VCaP (cell line): ENCODE results near the gene SERPINE1.
"Not testable (repeated sequence)": the region's sequence is repeated elsewhere in the genome, so short reads cannot be mapped to it uniquely, and the experiment has no call there.

Experiments
- H3K27ac ChIP-seq: fragments of 450-650 bp; 2 replicates; pipeline ENCODE4 v1.5.1; 2017
- TF ChIP-seq, protein P1 (sequence below): fragments of 450-650 bp; conservative IDR thresholded peaks from 2 replicates; pipeline ENCODE4 v1.5.1; 2017; ENCODE audit warnings: mild to moderate bottlenecking, moderate library complexity

Gene SERPINE1

DNA sequence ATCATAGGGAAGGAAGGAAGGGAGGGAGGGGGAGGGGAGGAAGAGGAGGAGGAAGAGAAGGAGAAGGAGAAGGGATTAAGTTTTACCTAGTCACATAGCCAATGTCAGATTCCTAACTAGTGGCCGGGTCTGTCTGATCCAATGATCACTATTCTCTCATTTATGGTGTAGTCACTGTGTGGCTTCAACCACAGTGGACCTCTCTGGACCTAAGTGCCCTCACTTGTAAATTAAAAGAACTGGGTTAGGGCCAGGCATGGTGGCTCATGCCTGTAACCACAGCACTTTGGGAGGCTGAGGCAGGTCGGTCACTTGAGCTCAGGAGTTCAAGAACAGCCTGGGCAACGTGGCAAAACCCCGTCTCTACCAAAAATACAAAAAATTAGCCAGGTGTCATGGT, 6.6 kb upstream of the SERPINE1 start:
- TF ChIP-seq, protein P1, sequence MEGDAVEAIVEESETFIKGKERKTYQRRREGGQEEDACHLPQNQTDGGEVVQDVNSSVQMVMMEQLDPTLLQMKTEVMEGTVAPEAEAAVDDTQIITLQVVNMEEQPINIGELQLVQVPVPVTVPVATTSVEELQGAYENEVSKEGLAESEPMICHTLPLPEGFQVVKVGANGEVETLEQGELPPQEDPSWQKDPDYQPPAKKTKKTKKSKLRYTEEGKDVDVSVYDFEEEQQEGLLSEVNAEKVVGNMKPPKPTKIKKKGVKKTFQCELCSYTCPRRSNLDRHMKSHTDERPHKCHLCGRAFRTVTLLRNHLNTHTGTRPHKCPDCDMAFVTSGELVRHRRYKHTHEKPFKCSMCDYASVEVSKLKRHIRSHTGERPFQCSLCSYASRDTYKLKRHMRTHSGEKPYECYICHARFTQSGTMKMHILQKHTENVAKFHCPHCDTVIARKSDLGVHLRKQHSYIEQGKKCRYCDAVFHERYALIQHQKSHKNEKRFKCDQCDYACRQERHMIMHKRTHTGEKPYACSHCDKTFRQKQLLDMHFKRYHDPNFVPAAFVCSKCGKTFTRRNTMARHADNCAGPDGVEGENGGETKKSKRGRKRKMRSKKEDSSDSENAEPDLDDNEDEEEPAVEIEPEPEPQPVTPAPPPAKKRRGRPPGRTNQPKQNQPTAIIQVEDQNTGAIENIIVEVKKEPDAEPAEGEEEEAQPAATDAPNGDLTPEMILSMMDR = no peak
- no peak overlapping the region for H3K27ac ChIP-seq

DNA sequence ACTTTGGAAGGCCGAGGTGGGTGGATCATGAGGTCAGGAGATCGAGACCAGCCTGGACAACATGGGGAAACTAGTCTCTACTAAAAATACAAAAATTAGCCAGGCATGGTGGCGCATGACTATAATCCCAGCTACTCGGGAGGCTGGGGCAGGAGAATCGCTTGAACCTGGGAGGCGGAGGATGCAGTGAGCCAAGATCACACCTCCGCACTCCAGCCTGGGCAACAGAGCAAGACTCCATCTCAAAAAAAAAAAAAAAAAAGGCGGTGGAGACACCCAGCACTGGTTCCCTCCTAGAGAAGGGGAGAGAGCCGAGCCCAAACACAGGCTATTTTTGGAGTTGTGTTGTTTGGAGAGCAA, 5.3 kb upstream of the SERPINE1 start:
- not testable (repeated sequence) for H3K27ac ChIP-seq

DNA sequence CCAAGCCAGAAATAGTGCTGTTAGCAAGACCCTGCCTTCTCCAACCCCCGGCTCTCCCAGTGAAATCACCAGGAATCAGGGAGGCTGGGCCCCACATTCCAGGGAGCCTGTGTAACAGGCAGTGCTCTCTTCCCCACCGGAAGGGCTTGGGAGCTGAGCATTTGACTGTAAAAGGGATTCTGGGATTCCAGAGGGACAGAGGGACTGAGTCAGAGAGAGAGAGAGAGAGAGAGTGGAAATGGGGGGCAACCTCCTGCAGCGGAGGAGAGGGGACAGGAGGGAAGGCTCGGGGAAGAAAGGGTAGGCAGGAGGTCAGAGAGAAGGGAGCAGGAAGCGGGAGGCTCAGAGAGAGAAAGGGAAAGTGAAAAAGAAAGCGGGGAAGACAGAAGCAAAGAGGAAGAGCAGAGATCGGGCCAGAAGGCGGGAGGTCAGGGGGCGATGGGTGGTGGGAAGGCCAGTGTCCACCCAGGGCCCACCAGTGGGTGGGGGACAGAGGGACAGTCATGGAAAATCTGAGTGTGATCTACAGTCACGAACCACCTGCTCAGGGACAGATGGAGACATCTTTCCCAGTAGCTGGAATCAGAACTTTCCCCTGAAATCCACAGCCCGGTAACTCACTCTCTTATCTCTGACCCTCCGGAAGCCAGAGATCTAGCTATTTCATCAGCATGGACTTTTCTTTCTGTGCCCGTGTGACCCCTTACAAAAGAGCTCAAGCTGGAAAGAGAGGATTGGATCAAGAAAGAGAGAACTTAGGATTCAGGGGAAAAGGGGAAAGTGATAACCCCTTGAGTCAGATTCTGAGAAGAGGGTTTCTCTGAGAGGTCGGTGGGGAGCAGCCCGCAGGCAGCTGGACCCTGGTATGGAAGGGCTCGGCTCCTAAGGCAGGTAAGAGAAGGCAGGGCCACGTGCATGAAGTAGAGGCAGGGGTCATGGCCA, 4.6 kb upstream of the SERPINE1 start:
- no peak overlapping the region for H3K27ac ChIP-seq
- TF ChIP-seq, protein P1 = no peak

DNA sequence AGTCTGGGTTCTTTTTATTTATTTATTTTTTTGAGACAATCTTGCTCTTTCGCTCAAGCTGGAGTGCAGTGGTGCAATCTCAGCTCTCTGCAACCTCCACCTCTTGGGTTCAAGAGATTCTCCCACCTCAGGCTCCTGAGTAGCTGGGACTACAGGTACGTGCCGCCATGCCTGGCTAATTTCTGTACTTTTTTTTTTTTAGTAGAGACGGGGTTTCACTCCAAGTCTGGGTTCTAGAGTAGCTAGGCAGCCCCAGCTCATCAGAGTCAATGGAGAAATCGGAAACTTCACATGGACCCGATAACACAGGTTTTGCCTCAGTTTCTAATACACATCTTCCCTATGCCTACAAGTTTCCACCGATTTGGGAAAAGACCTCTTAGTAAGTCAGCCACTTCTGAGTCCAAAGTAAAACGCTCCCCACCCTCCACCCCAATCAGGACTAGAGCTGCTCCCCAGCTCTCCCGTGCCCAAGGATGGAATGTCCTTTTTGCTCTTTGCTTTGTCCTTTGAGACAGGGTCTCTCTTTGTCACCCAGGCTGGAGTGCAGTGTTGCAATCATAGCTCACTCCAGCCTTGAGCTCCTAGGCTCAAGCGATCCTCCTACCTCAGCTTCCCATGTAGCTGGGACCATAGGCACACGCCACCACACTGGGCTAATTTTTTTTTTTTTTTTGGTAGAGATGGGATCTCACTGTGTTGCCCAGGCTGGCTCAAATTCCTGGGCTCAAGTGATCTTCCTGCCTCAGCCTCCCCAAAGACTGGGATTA, 3.8 kb upstream of the SERPINE1 start:
- no peak overlapping the region for H3K27ac ChIP-seq
- TF ChIP-seq, protein P1 = no peak

DNA sequence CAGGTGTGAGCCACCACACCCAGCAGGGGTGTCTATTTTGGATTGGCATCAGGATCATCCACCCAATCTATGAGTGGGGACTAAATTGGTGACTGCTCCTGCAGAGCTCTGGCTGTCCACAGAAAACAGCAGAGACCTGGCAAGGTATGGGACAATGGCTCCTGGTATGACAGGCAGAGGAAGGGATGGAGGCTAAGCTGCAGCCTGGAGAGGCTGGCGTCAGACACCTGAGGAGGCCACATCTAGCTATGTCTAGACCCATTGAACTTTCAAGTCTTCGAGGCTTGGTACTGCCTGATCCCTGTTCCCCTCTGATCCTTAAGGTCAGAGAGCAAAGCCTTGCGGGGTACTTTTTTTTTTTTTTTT, 3.2 kb upstream of the SERPINE1 start:
- TF ChIP-seq, protein P1 = no peak
- H3K27ac ChIP-seq = no peak overlapping the region

DNA sequence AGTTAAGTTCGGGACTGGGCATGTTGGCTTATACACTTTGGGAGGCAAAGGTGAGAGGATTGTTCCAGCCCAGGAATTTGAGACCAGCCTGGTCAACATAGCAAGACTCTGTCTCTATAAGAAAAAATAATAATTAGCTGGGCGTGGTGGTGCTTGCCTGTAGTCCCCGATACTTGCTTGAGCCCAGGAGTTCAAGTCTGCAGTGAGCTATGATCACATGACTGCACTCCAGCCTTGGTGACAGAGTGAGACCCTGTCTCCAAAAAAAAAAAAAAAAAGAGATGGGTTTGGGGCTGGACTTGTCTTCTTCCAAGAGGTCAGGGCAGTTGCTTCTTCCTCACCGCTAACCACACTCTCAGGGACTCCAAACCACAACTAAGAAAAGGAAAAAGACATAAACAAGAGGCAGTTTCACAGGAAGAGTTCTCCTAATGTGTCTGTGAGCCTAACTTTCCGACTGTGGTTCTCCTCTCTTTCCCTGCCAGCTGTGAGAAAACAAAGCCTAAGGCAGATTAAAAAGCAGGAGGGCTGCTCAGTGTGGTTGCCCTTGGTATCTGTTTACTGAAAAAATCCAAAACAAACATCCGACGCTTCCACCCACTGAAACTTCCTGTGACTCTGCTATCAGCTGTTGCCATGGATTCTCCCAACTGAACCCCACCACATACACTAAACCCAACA, 2.4 kb upstream of the SERPINE1 start:
- peak overlapping the region; percentile 24; the same call in 1 of the 2 replicates for H3K27ac ChIP-seq
- TF ChIP-seq, protein P1 = no peak

DNA sequence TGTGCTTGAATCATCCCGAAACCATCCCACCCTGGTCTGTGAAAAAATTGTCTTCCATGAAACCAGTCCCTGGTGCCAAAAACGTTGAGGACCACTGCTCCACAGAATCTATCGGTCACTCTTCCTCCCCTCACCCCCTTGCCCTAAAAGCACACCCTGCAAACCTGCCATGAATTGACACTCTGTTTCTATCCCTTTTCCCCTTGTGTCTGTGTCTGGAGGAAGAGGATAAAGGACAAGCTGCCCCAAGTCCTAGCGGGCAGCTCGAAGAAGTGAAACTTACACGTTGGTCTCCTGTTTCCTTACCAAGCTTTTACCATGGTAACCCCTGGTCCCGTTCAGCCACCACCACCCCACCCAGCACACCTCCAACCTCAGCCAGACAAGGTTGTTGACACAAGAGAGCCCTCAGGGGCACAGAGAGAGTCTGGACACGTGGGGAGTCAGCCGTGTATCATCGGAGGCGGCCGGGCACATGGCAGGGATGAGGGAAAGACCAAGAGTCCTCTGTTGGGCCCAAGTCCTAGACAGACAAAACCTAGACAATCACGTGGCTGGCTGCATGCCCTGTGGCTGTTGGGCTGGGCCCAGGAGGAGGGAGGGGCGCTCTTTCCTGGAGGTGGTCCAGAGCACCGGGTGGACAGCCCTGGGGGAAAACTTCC, 784 bp upstream of the SERPINE1 start:
- no peak overlapping the region for H3K27ac ChIP-seq
- TF ChIP-seq, protein P1 = no peak
